ENCODE results near the gene SH3PXD2B. TPM values are rescaled to one million over a fixed set of nuclear protein-coding genes. Genes with fewer than 3 reads are reported as not detected.

Gene SH3PXD2B
- total RNA-seq, 1 donor from 2014 or later = 74.1 TPM

- TF ChIP-seq CTCF (IDR thresholded peaks at IDR 0.05; ENCODE audit: unreplicated experiment) = no peak
- Mint-ChIP-seq H3K27ac (ENCODE audit: unreplicated experiment) (no peak overlapping the region), H3K27me3 (ENCODE audit: unreplicated experiment) (peaks cover 6% of the 10 kb centered on the region), H3K4me3 (ENCODE audit: unreplicated experiment) (no peak overlapping the region), H3K9me3 (ENCODE audit: unreplicated experiment) (no peaks in the 10 kb centered on the region), H3K4me1 (ENCODE audit: unreplicated experiment) (peaks cover 7% of the 10 kb centered on the region), H3K36me3 (ENCODE audit: low read depth, unreplicated experiment) (no peaks in the 10 kb centered on the region)
- no peak for DNase-seq (ENCODE audit: low spot score)
These were observed 39.6 kb upstream of the SH3PXD2B start for GRCh38 chr5:172493906-172494305.

DNA sequence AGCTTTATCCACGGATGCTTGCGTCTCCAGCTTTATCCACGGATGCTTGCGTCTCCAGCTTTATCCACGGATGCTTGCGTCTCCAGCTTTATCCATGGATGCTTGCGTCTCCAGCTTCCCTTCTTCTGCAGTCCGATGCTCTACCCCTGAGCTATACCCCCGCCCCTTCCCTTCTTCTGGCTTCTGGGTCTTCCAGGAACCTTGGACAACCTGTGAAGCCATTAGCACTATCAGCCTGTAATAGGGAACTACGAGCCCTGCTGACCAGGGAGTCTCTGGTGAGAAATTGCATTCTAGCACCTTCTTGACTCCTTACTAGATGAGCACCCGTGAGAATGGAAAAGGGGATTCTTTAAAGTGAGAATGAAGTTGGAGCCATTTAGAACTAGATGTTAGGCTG, 39.1 kb upstream of the SH3PXD2B start:
- Mint-ChIP-seq H3K27ac (ENCODE audit: unreplicated experiment) (no peak overlapping the region), H3K36me3 (ENCODE audit: low read depth, unreplicated experiment) (no peaks in the 10 kb centered on the region), H3K4me3 (ENCODE audit: unreplicated experiment) (no peak overlapping the region), H3K27me3 (ENCODE audit: unreplicated experiment) (peaks cover 6% of the 10 kb centered on the region), H3K4me1 (ENCODE audit: unreplicated experiment) (peaks cover 10% of the 10 kb centered on the region), H3K9me3 (ENCODE audit: unreplicated experiment) (no peaks in the 10 kb centered on the region)
- no peak for DNase-seq (ENCODE audit: low spot score)
- no peak for TF ChIP-seq CTCF (IDR thresholded peaks at IDR 0.05; ENCODE audit: unreplicated experiment)

DNA sequence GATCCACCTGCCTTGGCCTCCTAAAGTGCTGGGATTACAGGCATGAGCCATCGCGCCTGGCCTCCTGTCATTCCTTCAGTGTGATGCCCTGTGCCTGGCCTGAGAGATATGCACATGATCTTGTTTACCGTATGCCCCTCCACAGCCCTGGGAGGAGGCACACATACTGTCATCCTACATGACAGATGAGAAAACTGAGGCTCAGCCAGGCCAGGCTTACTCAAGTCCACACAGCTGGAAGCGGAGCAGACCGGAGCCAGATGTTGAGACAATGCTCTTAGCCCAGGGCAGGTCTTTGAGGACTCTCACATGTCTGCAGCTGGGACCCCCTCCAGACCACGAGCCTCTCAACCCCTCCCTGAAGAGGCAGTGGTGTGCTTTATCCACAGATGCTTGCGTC, 38.7 kb upstream of the SH3PXD2B start:
- peaks cover 14% of the 10 kb centered on the region for H3K4me1 Mint-ChIP-seq (ENCODE audit: unreplicated experiment)
- H3K4me3 Mint-ChIP-seq (ENCODE audit: unreplicated experiment) = no peak overlapping the region
- no peaks in the 10 kb centered on the region for H3K36me3 Mint-ChIP-seq (ENCODE audit: low read depth, unreplicated experiment)
- peaks cover 11% of the 10 kb centered on the region for H3K27me3 Mint-ChIP-seq (ENCODE audit: unreplicated experiment)
- H3K27ac Mint-ChIP-seq (ENCODE audit: unreplicated experiment) = no peak overlapping the region
- DNase-seq (ENCODE audit: low spot score) = no peak
- no peaks in the 10 kb centered on the region for H3K9me3 Mint-ChIP-seq (ENCODE audit: unreplicated experiment)
- TF ChIP-seq CTCF (IDR thresholded peaks at IDR 0.05; ENCODE audit: unreplicated experiment) = no peak

GRCh38 chr5:172492097-172492840, 37.9 kb upstream of the SH3PXD2B start:
- H3K27ac Mint-ChIP-seq (ENCODE audit: unreplicated experiment) = no peak overlapping the region
- H3K36me3 Mint-ChIP-seq (ENCODE audit: low read depth, unreplicated experiment) = no peaks in the 10 kb centered on the region
- H3K9me3 Mint-ChIP-seq (ENCODE audit: unreplicated experiment) = no peaks in the 10 kb centered on the region
- no peak overlapping the region for H3K4me3 Mint-ChIP-seq (ENCODE audit: unreplicated experiment)
- TF ChIP-seq CTCF (IDR thresholded peaks at IDR 0.05; ENCODE audit: unreplicated experiment) = no peak
- peaks cover 17% of the 10 kb centered on the region for H3K4me1 Mint-ChIP-seq (ENCODE audit: unreplicated experiment)
- H3K27me3 Mint-ChIP-seq (ENCODE audit: unreplicated experiment) = peaks cover 13% of the 10 kb centered on the region
- no peak for DNase-seq (ENCODE audit: low spot score)

GRCh38 chr5:172491481-172491880, 37.2 kb upstream of the SH3PXD2B start:
- DNase-seq (ENCODE audit: low spot score) = no peak
- Mint-ChIP-seq H3K4me3 (ENCODE audit: unreplicated experiment) (no peak overlapping the region), H3K9me3 (ENCODE audit: unreplicated experiment) (no peaks in the 10 kb centered on the region), H3K27me3 (ENCODE audit: unreplicated experiment) (peaks cover 13% of the 10 kb centered on the region), H3K27ac (ENCODE audit: unreplicated experiment) (no peak overlapping the region), H3K4me1 (ENCODE audit: unreplicated experiment) (peaks cover 13% of the 10 kb centered on the region), H3K36me3 (ENCODE audit: low read depth, unreplicated experiment) (no peaks in the 10 kb centered on the region)
- TF ChIP-seq CTCF (IDR thresholded peaks at IDR 0.05; ENCODE audit: unreplicated experiment) = no peak

Data from endothelial cell (in vitro differentiated cells).